IMR-90 (cell line): ENCODE measurements around the gene PEF1. TPM values are rescaled to one million over a fixed set of nuclear protein-coding genes. Genes with fewer than 3 reads are reported as not detected.

ENCODE experiments used
- ATAC-seq: fragments of 200-7000 bp; cut with Tn5 transposase; 2 replicates; pipeline ENCODE4 v1.9.1; 2020; ENCODE audit warnings: low read depth, mild to moderate bottlenecking, moderate library complexity
- BruUV-seq: library from RNA; stranded (reverse); fragments of 400-500 nt; replicated peaks from 2 replicates; lab custom pipeline; 2021; lab: Mats Ljungman, UMichigan
- CTCF ChIA-PET: fragments of 300-600 bp; formaldehyde crosslinking; extraction: SDS; loops from one replicate; lab custom pipeline; 2021; ENCODE audit warnings: antibody characterized with exemption; lab: Yijun Ruan, JAX
- POLR2A ChIA-PET: fragments of 300-600 bp; sonication (Branson Sonifier 250); formaldehyde crosslinking; loops from one replicate; lab custom pipeline; 2022; ENCODE audit warnings: antibody characterized with exemption; ENCODE audit not compliant: unreplicated experiment; lab: Charles Lee
- DNase-seq: peaks from one replicate; pipeline ENCODE4 v3.0.0; 2013
- H2AFZ ChIP-seq: replicated peaks from 2 replicates; pipeline ENCODE3; 2013; ENCODE audit warnings: low read length, mild to moderate bottlenecking; ENCODE audit not compliant: poor library complexity
- H2AK5ac ChIP-seq: 2 replicates; pipeline ENCODE4 v1.6.1; 2013; ENCODE audit warnings: low read depth, low read length, inconsistent platforms
- H2AK9ac ChIP-seq: replicated peaks from 2 replicates; pipeline ENCODE3; 2013; ENCODE audit warnings: mild to moderate bottlenecking, low read depth, low read length, moderate library complexity; ENCODE audit not compliant: poor library complexity
- H2BK120ac ChIP-seq: 2 replicates; pipeline ENCODE4 v1.6.1; 2013; ENCODE audit warnings: low read depth, low read length, inconsistent platforms
- H2BK15ac ChIP-seq: 3 replicates; pipeline ENCODE4 v1.6.1; 2013; ENCODE audit warnings: low read depth, low read length, inconsistent platforms
- H2BK20ac ChIP-seq: 2 replicates; pipeline ENCODE4 v1.6.1; 2013; ENCODE audit warnings: low read depth, mild to moderate bottlenecking, inconsistent platforms, low read length, moderate library complexity
- H2BK5ac ChIP-seq: 2 replicates; pipeline ENCODE4 v1.6.1; 2013; ENCODE audit warnings: mild to moderate bottlenecking, low read depth, low read length, inconsistent platforms; ENCODE audit not compliant: poor library complexity, severe bottlenecking
- H3K14ac ChIP-seq: replicated peaks from 2 replicates; pipeline ENCODE4 v1.6.1; 2013; ENCODE audit warnings: low read depth, low read length, inconsistent platforms
- H3K18ac ChIP-seq: 2 replicates; pipeline ENCODE4 v1.6.1; 2013; ENCODE audit warnings: low read depth, low read length, control low read depth
- H3K23ac ChIP-seq: 2 replicates; pipeline ENCODE4 v1.6.1; 2013; ENCODE audit warnings: low read depth, low read length, inconsistent platforms
- H3K27ac ChIP-seq: 2 replicates; pipeline ENCODE4 v1.5.1; 2013; ENCODE audit warnings: mild to moderate bottlenecking, control low read depth, low read length; ENCODE audit not compliant: insufficient read depth
- H3K27me3 ChIP-seq: 2 replicates; pipeline ENCODE4 v1.6.1; 2013; ENCODE audit warnings: low read length; ENCODE audit not compliant: control insufficient read depth, insufficient read depth
- H3K36me3 ChIP-seq: 2 replicates; pipeline ENCODE4 v1.6.1; 2013; ENCODE audit warnings: low read length, mixed read lengths; ENCODE audit not compliant: control insufficient read depth, insufficient read depth
- H3K4ac ChIP-seq: 2 replicates; pipeline ENCODE4 v1.6.1; 2013; ENCODE audit warnings: low read depth, low read length, inconsistent platforms
- H3K4me1 ChIP-seq: 2 replicates; pipeline ENCODE4 v1.6.1; 2013; ENCODE audit warnings: low read length, mixed read lengths; ENCODE audit not compliant: control insufficient read depth, insufficient read depth
- H3K4me2 ChIP-seq: 2 replicates; pipeline ENCODE4 v1.6.1; 2013; ENCODE audit warnings: low read depth, mild to moderate bottlenecking, control low read depth, low read length, moderate library complexity
- H3K4me3 ChIP-seq: 2 replicates; pipeline ENCODE4 v1.5.1; 2013; ENCODE audit warnings: low read depth, mild to moderate bottlenecking, control low read depth, low read length, moderate library complexity; ENCODE audit not compliant: insufficient read depth
- H3K56ac ChIP-seq: 2 replicates; pipeline ENCODE4 v1.6.1; 2013; ENCODE audit warnings: low read length, inconsistent platforms; ENCODE audit not compliant: insufficient read depth; ENCODE audit errors: extremely low read depth
- H3K79me1 ChIP-seq, 2 experiments: 2 replicates each; pipeline ENCODE4 v1.6.1; 2013; ENCODE audit warnings: low read length in 2 of 2, inconsistent platforms in 1 of 2, low read depth in 1 of 2
- H3K9ac ChIP-seq: 2 replicates; pipeline ENCODE4 v1.6.1; 2013; ENCODE audit warnings: low read depth, low read length, control low read depth
- H3K9me1 ChIP-seq: 2 replicates; pipeline ENCODE4 v1.6.1; 2013; ENCODE audit warnings: low read length, inconsistent platforms; ENCODE audit not compliant: insufficient read depth
- H3K9me3 ChIP-seq: 2 replicates; pipeline ENCODE4 v1.6.1; 2013; ENCODE audit warnings: low read length; ENCODE audit not compliant: control insufficient read depth, insufficient read depth
- H4K20me1 ChIP-seq: 2 replicates; pipeline ENCODE4 v1.6.1; 2013; ENCODE audit warnings: low read length, inconsistent platforms; ENCODE audit not compliant: insufficient read depth
- H4K5ac ChIP-seq: 2 replicates; pipeline ENCODE4 v1.6.1; 2013; ENCODE audit warnings: mild to moderate bottlenecking, low read depth, low read length, control low read depth
- H4K8ac ChIP-seq, 2 experiments: 2 replicates each; pipeline ENCODE4 v1.6.1; 2013; ENCODE audit warnings: low read depth in 2 of 2, low read length in 2 of 2, control low read depth in 1 of 2, inconsistent platforms in 1 of 2
- H4K91ac ChIP-seq: 2 replicates; pipeline ENCODE4 v1.6.1; 2013; ENCODE audit warnings: low read depth, low read length, inconsistent platforms; ENCODE audit not compliant: insufficient read depth
- BHLHE40 ChIP-seq: fragments of 150-350 bp; IDR thresholded peaks from 2 replicates; pipeline ENCODE4 v1.6.1; 2016; ENCODE audit warnings: mild to moderate bottlenecking, low read depth, low read length
- CEBPB ChIP-seq: IDR thresholded peaks from 2 replicates; pipeline ENCODE4 v1.6.1; 2012; ENCODE audit warnings: low read depth, low read length, improper control_type of control experiment
- CHD1 ChIP-seq: IDR thresholded peaks from 2 replicates; pipeline ENCODE4 v1.6.1; 2012; ENCODE audit warnings: low read depth, low read length, improper control_type of control experiment
- CTCF ChIP-seq: conservative IDR thresholded peaks from 2 replicates; pipeline ENCODE4 v1.5.1; 2012; ENCODE audit warnings: mild to moderate bottlenecking, low read depth, low read length, improper control_type of control experiment
- FOS ChIP-seq: fragments of 150-350 bp; IDR thresholded peaks from 2 replicates; pipeline ENCODE4 v1.6.1; 2016; ENCODE audit warnings: low read depth, low read length
- MAFK ChIP-seq: IDR thresholded peaks from 2 replicates; pipeline ENCODE4 v1.6.1; 2012; ENCODE audit warnings: low read depth, low read length, improper control_type of control experiment
- MXI1 ChIP-seq: IDR thresholded peaks from 2 replicates; pipeline ENCODE4 v1.6.1; 2012; ENCODE audit warnings: low read depth, mild to moderate bottlenecking, low read length, moderate library complexity, borderline replicate concordance
- NFE2L2 ChIP-seq: fragments of 150-350 bp; IDR thresholded peaks from 2 replicates; pipeline ENCODE4 v1.6.1; 2016; ENCODE audit warnings: low read depth, mild to moderate bottlenecking, low read length
- POLR2A ChIP-seq: IDR thresholded peaks from 2 replicates; pipeline ENCODE4 v1.6.1; 2012; ENCODE audit warnings: mild to moderate bottlenecking, low read depth, low read length
- RAD21 ChIP-seq: IDR thresholded peaks from 2 replicates; pipeline ENCODE4 v1.6.1; 2012; ENCODE audit warnings: low read length, improper control_type of control experiment
- RCOR1 ChIP-seq: IDR thresholded peaks from 2 replicates; pipeline ENCODE4 v1.6.1; 2012; ENCODE audit warnings: mild to moderate bottlenecking, low read length, improper control_type of control experiment; ENCODE audit not compliant: insufficient replicate concordance
- SMC3 ChIP-seq: fragments of 150-350 bp; IDR thresholded peaks from 2 replicates; pipeline ENCODE4 v1.6.1; 2016; ENCODE audit warnings: low read depth, mild to moderate bottlenecking, antibody characterized with exemption, low read length, moderate library complexity
- WGBS, 2 experiments: methylation state at CpG; one replicate each; pipeline versions ENCODE4 v1.1.5 to v1.1.7; 2013; ENCODE audit warnings: missing lambda C conversion rate in 2 of 2; ENCODE audit not compliant: insufficient read length in 1 of 2; ENCODE audit errors: extremely low coverage in 2 of 2; 5-methylcytosine and 5-hydroxymethylcytosine counted together
- dilution Hi-C: fragments of 300-500 bp; cut with HindIII; formaldehyde crosslinking; loops from one replicate; pipeline ENCODE4 v1.14.3; 2018; ENCODE audit warnings: low sequenced_read_pairs; ENCODE audit not compliant: unreplicated experiment
- in situ Hi-C: fragments of 300-500 bp; cut with MboI; formaldehyde crosslinking; loops from 3 replicates; pipeline ENCODE4 v1.14.3; 2019; ENCODE audit warnings: low sequenced_read_pairs, inconsistent platforms, mixed read lengths
- intact Hi-C: fragments of 100-400 bp; cut with micrococcal nuclease; formaldehyde crosslinking; loops from 2 replicates; pipeline ENCODE4 v1.10.0; 2022
- polyA plus RNA-seq, 3 experiments: library from polyadenylated mRNA; depleted of rRNA; stranded (reverse); fragments of >200 nt; gene quantifications; 2 replicates each; pipeline ENCODE4 v1.2.3, GENCODE V29; 2012; ENCODE audit warnings: low replicate concordance in 1 of 3
- total RNA-seq: library from RNA; depleted of rRNA; stranded (reverse); fragments of >200 nt; gene quantifications from 2 replicates; pipeline ENCODE4 v1.2.3, GENCODE V29; 2012
- TF ChIP-seq, protein P1 (sequence below): fragments of 150-350 bp; IDR thresholded peaks from 2 replicates; pipeline ENCODE4 v1.6.1; 2017; ENCODE audit warnings: mild to moderate bottlenecking, antibody characterized with exemption, low read length, low read depth
- TF ChIP-seq, protein P2 (sequence below): fragments of 150-350 bp; IDR thresholded peaks from 2 replicates; pipeline ENCODE4 v1.6.1; 2016; ENCODE audit warnings: low read depth, mild to moderate bottlenecking, low read length, moderate library complexity, borderline replicate concordance

PEF1 gene
- total and polyA plus RNA-seq, 2 of the 4 experiments (the other 2 are of a cell fraction) = 84.2 to 104 TPM

- Histone ChIP-seq H3K9me1 (0 out of 2 replicates have a peak, but pooled peaks cover 4% of the 10 kb centered on the region), H3K14ac (no peak overlapping the region), H4K5ac (no peak overlapping the region), H3K4me1 (no peaks in the 10 kb centered on the region), H3K4ac (no peak overlapping the region), H3K4me3 (no peak overlapping the region), H3K79me1 (no peaks in the 10 kb centered on the region), H2BK120ac (no peak overlapping the region), H2AK9ac (no peak overlapping the region), H3K9me3 (no peaks in the 10 kb centered on the region), H3K27me3 (peaks cover 2% of the 10 kb centered on the region; the same call in 1 of the 2 replicates), H2BK20ac (no peak overlapping the region), H3K23ac (no peak overlapping the region), H2BK5ac (no peak overlapping the region), H3K36me3 (no peaks in the 10 kb centered on the region), H3K56ac (no peak overlapping the region), H4K20me1 (no peaks in the 10 kb centered on the region), H4K8ac (no peak overlapping the region), H4K91ac (no peak overlapping the region), H2AK5ac (no peak overlapping the region), H3K27ac (no peak overlapping the region), H3K9ac (no peak overlapping the region), H2AFZ (no peak overlapping the region), H3K18ac (no peak overlapping the region), H2BK15ac (no peak overlapping the region), H3K4me2 (no peak overlapping the region)
- in situ Hi-C loops = no loop called here
- ATAC-seq (no peak), DNase-seq (no peak)
- POLR2A ChIA-PET = no interaction called here
- WGBS, 2 experiments = no CpG with 5 or more reads among the region's 5 CpGs
- CTCF ChIA-PET = interaction anchor here (1.1 to 1.9 kb wide), 2 partner anchors 11 to 44 kb away, joined by 3 to 7 read pairs; no protein-coding TSS in a partner anchor
- dilution Hi-C loops = no loop called here
- intact Hi-C loops = no loop called here
- TF ChIP-seq FOS (no peak), CHD1 (no peak), MAFK (no peak), CTCF (no peak), NFE2L2 (no peak), CEBPB (no peak), POLR2A (no peak), SMC3 (no peak), RCOR1 (no peak), MXI1 (no peak), BHLHE40 (no peak), RAD21 (no peak)
- TF ChIP-seq, protein P1, sequence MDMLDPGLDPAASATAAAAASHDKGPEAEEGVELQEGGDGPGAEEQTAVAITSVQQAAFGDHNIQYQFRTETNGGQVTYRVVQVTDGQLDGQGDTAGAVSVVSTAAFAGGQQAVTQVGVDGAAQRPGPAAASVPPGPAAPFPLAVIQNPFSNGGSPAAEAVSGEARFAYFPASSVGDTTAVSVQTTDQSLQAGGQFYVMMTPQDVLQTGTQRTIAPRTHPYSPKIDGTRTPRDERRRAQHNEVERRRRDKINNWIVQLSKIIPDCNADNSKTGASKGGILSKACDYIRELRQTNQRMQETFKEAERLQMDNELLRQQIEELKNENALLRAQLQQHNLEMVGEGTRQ = no peak
- TF ChIP-seq, protein P2, sequence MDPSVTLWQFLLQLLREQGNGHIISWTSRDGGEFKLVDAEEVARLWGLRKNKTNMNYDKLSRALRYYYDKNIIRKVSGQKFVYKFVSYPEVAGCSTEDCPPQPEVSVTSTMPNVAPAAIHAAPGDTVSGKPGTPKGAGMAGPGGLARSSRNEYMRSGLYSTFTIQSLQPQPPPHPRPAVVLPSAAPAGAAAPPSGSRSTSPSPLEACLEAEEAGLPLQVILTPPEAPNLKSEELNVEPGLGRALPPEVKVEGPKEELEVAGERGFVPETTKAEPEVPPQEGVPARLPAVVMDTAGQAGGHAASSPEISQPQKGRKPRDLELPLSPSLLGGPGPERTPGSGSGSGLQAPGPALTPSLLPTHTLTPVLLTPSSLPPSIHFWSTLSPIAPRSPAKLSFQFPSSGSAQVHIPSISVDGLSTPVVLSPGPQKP = no peak
- BruUV-seq = no TSS peak
Observed at GRCh38 chr1:31607360-31607759, 37.3 kb downstream of the PEF1 start.
